HG02623 (cell line): ENCODE data around the gene TTF2.
A peak's percentile ranks its signal among the peaks of the same experiment; 100 is the strongest.

Source experiments
- ATAC-seq: cut with Tn5 transposase; IDR thresholded peaks from one replicate; pipeline ENCODE4 v1.9.1; 2021; ENCODE audit warnings: moderate library complexity; ENCODE audit not compliant: unreplicated experiment

Gene TTF2

GRCh38 chr1:117059678-117060440 lies at the start of gene TTF2:
TTF2 (plus strand) TSS chr1:117060326; CDS start chr1:117060347, 21 bp downstream.
- peak; percentile 97 for ATAC-seq

- ATAC-seq = no peak
These were observed 48.8 kb upstream of the TTF2 start for GRCh38 chr1:117011334-117011733.

GRCh38 chr1:117013309-117013858 lies 46.7 kb upstream of the TTF2 start:
- ATAC-seq = no peak

- no peak for ATAC-seq
These were observed 45.9 kb upstream of the TTF2 start for GRCh38 chr1:117014209-117014608.

- no peak for ATAC-seq
These were observed 44.4 kb upstream of the TTF2 start for GRCh38 chr1:117015724-117016123.

- no peak for ATAC-seq
These were observed 43.1 kb upstream of the TTF2 start for GRCh38 chr1:117017062-117017461.

- ATAC-seq = peak; percentile 66
These were observed 42.5 kb upstream of the TTF2 start for GRCh38 chr1:117017648-117018047.

GRCh38 chr1:117020526-117021156 lies 39.5 kb upstream of the TTF2 start:
- ATAC-seq = no peak

- ATAC-seq = no peak
These were observed 38.0 kb upstream of the TTF2 start for GRCh38 chr1:117022114-117022513.

- ATAC-seq = no peak
These were observed 34.6 kb upstream of the TTF2 start for GRCh38 chr1:117025568-117025967.

GRCh38 chr1:117026361-117026760 lies 33.8 kb upstream of the TTF2 start:
- ATAC-seq = no peak

GRCh38 chr1:117029685-117030084 lies 30.4 kb upstream of the TTF2 start:
- no peak for ATAC-seq

- ATAC-seq = no peak
These were observed 29.8 kb upstream of the TTF2 start for GRCh38 chr1:117030271-117030877.

- no peak for ATAC-seq
These were observed 27.9 kb upstream of the TTF2 start for GRCh38 chr1:117032266-117032665.

GRCh38 chr1:117032681-117033539 lies 27.2 kb upstream of the TTF2 start:
- no peak for ATAC-seq

GRCh38 chr1:117033772-117034171 lies 26.4 kb upstream of the TTF2 start:
- no peak for ATAC-seq

GRCh38 chr1:117034791-117035290 lies 25.3 kb upstream of the TTF2 start:
- ATAC-seq = no peak

GRCh38 chr1:117036018-117036461 lies 24.1 kb upstream of the TTF2 start:
- ATAC-seq = no peak

- no peak for ATAC-seq
These were observed 22.3 kb upstream of the TTF2 start for GRCh38 chr1:117037802-117038201.

- no peak for ATAC-seq
These were observed 21.9 kb upstream of the TTF2 start for GRCh38 chr1:117038236-117038635.

- ATAC-seq = no peak
These were observed 15.9 kb upstream of the TTF2 start for GRCh38 chr1:117044217-117044616.
